HG02763 (cell line): ENCODE results near the gene CCDC73.
"Not testable (repeated sequence)": the region's sequence is repeated elsewhere in the genome, so short reads cannot be mapped to it uniquely, and the experiment has no call there.

ENCODE experiments used
- ATAC-seq: cut with Tn5 transposase; IDR thresholded peaks from one replicate; pipeline ENCODE4 v1.9.1; 2021; ENCODE audit warnings: mild to moderate bottlenecking, moderate library complexity; ENCODE audit not compliant: unreplicated experiment

Gene CCDC73

GRCh38 chr11:32597921-32598320, 196.5 kb downstream of the CCDC73 start:
- no peak for ATAC-seq

GRCh38 chr11:32596114-32596513, 198.3 kb downstream of the CCDC73 start:
- ATAC-seq = not testable (repeated sequence)

- no peak for ATAC-seq
These were observed 200.2 kb downstream of the CCDC73 start for GRCh38 chr11:32594272-32594671.

GRCh38 chr11:32586576-32587190, 207.8 kb downstream of the CCDC73 start:
- ATAC-seq = no peak

GRCh38 chr11:32584921-32585320, 209.5 kb downstream of the CCDC73 start:
- ATAC-seq = no peak

GRCh38 chr11:32583459-32584271, 210.8 kb downstream of the CCDC73 start, which contains the start of gene EIF3M:
TSS of gene EIF3M (plus strand) at chr11:32583831. CDS start at chr11:32583888, 57 bp downstream.
- ATAC-seq = peak; percentile 98

- no peak for ATAC-seq
These were observed 212.9 kb downstream of the CCDC73 start for GRCh38 chr11:32581556-32581955.

- no peak for ATAC-seq
These were observed 213.5 kb downstream of the CCDC73 start for GRCh38 chr11:32580967-32581366.

GRCh38 chr11:32576456-32576855, 218.0 kb downstream of the CCDC73 start:
- ATAC-seq = no peak

GRCh38 chr11:32575070-32575469, 219.4 kb downstream of the CCDC73 start:
- no peak for ATAC-seq

GRCh38 chr11:32574421-32574820, 220.0 kb downstream of the CCDC73 start:
- ATAC-seq = no peak

- no peak for ATAC-seq
These were observed 221.2 kb downstream of the CCDC73 start for GRCh38 chr11:32573228-32573627.

- ATAC-seq = no peak
These were observed 223.4 kb downstream of the CCDC73 start for GRCh38 chr11:32571039-32571438.

- no peak for ATAC-seq
These were observed 225.1 kb downstream of the CCDC73 start for GRCh38 chr11:32569313-32569881.

GRCh38 chr11:32567154-32567553, 227.3 kb downstream of the CCDC73 start:
- ATAC-seq = no peak

- no peak for ATAC-seq
These were observed 227.9 kb downstream of the CCDC73 start for GRCh38 chr11:32566517-32566916.

GRCh38 chr11:32563600-32563959, 230.9 kb downstream of the CCDC73 start:
- ATAC-seq = no peak

- no peak for ATAC-seq
These were observed 231.4 kb downstream of the CCDC73 start for GRCh38 chr11:32562839-32563599.

GRCh38 chr11:32561835-32562234, 232.6 kb downstream of the CCDC73 start:
- ATAC-seq = no peak

GRCh38 chr11:32555895-32556294, 238.6 kb downstream of the CCDC73 start:
- ATAC-seq = no peak

GRCh38 chr11:32555091-32555490, 239.4 kb downstream of the CCDC73 start:
- no peak for ATAC-seq
